ENCODE measurements around the gene CMTR1. TPM values are rescaled to one million over a fixed set of nuclear protein-coding genes. Genes with fewer than 3 reads are reported as not detected.

The CMTR1 gene
- total and polyA plus RNA-seq, 2 of the 13 experiments (the other 11 are each of a cell fraction or from before 2014, with no cell fraction given): 19.7 to 55.2 TPM

DNA sequence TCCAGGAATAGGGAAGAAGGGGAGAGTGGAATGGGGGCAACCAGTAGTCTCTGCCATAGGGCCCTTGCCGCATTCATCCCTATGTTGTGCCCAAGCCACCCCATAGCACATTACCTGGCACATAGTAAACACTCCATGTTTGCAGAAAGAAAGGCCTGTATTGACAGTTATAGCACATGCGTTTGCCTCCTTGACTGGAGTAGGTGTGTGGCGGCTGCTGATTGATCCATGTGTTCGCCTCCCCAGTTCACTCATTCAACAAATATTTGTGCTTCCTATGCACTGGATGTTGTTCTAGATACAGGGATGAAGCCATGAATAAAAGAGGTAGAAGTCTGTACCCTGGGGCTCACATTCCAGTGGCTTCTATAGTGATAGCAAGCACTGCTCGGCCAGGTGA is 86.4 kb downstream of the CMTR1 start (continued):
- TF ChIP-seq SKIL (CRISPR knock-in tag; IDR thresholded peaks at IDR 0.05; ENCODE audit: borderline replicate concordance): no peak
- no peak for TF ChIP-seq SUZ12 (IDR thresholded peaks at IDR 0.05; ENCODE audit: low read depth, low read length)
- TF ChIP-seq FOSL2 (CRISPR knock-in tag; IDR thresholded peaks at IDR 0.05): peak; percentile 28; the same call in 1 of the 2 replicates
- 0 out of 2 replicates have a peak, but pooled peaks have one; percentile 27 for TF ChIP-seq ZNF710 (CRISPR knock-in tag; IDR thresholded peaks at IDR 0.05; ENCODE audit: borderline replicate concordance)
- no peak for TF ChIP-seq ZNF782 (CRISPR knock-in tag; IDR thresholded peaks at IDR 0.05; ENCODE audit: borderline replicate concordance)
- TF ChIP-seq KLF9 (CRISPR knock-in tag; IDR thresholded peaks at IDR 0.05; ENCODE audit: low read depth): no peak
- TF ChIP-seq, protein P1, sequence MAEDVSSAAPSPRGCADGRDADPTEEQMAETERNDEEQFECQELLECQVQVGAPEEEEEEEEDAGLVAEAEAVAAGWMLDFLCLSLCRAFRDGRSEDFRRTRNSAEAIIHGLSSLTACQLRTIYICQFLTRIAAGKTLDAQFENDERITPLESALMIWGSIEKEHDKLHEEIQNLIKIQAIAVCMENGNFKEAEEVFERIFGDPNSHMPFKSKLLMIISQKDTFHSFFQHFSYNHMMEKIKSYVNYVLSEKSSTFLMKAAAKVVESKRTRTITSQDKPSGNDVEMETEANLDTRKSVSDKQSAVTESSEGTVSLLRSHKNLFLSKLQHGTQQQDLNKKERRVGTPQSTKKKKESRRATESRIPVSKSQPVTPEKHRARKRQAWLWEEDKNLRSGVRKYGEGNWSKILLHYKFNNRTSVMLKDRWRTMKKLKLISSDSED (CRISPR knock-in tag; IDR thresholded peaks at IDR 0.05): no peak
- TF ChIP-seq TFDP1 (CRISPR knock-in tag; IDR thresholded peaks at IDR 0.05; ENCODE audit: borderline replicate concordance): no peak
- no peak for TF ChIP-seq FOXA1 (IDR thresholded peaks at IDR 0.05)
- peak; percentile 55 for TF ChIP-seq FOXA1 (CRISPR knock-in tag; IDR thresholded peaks at IDR 0.05)
- TF ChIP-seq BHLHE40 (IDR thresholded peaks at IDR 0.05; ENCODE audit: low read length): peak; percentile 44; the same call in 1 of the 2 replicates
- no peak for TF ChIP-seq CCAR2 (optimal IDR thresholded peaks at IDR 0.05; ENCODE audit: low read depth, low read length)
- TF ChIP-seq JUND (CRISPR knock-in tag; IDR thresholded peaks at IDR 0.05): no peak
- no peak for TF ChIP-seq REPIN1 (CRISPR knock-in tag; IDR thresholded peaks at IDR 0.05; ENCODE audit: borderline replicate concordance, low read depth)
- peak; percentile 61; the same call in 1 of the 2 replicates for TF ChIP-seq TBX3 (IDR thresholded peaks at IDR 0.05; ENCODE audit: borderline replicate concordance)
- no peak for TF ChIP-seq ZSCAN30 (CRISPR knock-in tag; IDR thresholded peaks at IDR 0.05)
- no peak for TF ChIP-seq RBFOX2 (IDR thresholded peaks at IDR 0.05; ENCODE audit: low read depth, low read length)
- TF ChIP-seq ZNF335 (CRISPR knock-in tag; IDR thresholded peaks at IDR 0.05): no peak
- peak; percentile 15; the same call in 1 of the 2 replicates for TF ChIP-seq ARID5B (CRISPR knock-in tag; IDR thresholded peaks at IDR 0.05)
- TF ChIP-seq ZBTB1 (CRISPR knock-in tag; IDR thresholded peaks at IDR 0.05; ENCODE audit: borderline replicate concordance): no peak
- TF ChIP-seq NBN (conservative IDR thresholded peaks at IDR 0.05): no peak
- TF ChIP-seq FOXA3 (CRISPR knock-in tag; IDR thresholded peaks at IDR 0.05): peak; percentile 31; the same call in 1 of the 2 replicates

Measured in HepG2 (cell line).